T-helper 9 cell (primary cell): ENCODE data around the gene FSIP1.

Experiments
- DNase-seq: peaks from one replicate; pipeline ENCODE4 v3.0.0-alpha.2; 2020

The FSIP1 gene

DNA sequence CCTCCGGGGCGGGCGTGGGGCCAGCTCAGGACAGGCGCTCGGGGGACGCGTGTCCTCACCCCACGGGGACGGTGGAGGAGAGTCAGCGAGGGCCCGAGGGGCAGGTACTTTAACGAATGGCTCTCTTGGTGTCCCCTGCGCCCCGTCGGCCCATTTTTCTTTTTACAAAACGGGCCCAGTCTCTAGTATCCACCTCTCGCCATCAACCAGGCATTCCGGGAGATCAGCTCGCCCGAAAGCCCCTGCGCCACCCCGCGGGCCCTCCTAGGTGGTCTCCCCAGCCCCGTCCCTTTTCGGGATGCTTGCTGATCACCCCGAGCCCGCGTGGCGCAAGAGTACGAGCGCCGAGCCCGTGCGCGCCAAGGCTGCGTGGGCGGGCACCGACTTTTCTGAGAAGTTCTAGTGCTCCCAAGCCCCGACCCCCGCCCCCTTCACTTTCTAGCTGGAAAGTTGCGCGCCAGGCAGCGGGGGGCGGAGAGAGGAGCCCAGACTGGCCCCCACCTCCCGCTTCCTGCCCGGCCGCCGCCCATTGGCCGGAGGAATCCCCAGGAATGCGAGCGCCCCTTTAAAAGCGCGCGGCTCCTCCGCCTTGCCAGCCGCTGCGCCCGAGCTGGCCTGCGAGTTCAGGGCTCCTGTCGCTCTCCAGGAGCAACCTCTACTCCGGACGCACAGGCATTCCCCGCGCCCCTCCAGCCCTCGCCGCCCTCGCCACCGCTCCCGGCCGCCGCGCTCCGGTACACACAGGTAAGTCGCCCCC lies 202.0 kb downstream of the FSIP1 start, which contains the start of gene THBS1:
TSS of gene THBS1 (plus strand) at position 595 of the 757 bp plus-strand sequence. CDS start 779 bp downstream, outside the sequence.
- DNase-seq = peak; percentile 18

DNA sequence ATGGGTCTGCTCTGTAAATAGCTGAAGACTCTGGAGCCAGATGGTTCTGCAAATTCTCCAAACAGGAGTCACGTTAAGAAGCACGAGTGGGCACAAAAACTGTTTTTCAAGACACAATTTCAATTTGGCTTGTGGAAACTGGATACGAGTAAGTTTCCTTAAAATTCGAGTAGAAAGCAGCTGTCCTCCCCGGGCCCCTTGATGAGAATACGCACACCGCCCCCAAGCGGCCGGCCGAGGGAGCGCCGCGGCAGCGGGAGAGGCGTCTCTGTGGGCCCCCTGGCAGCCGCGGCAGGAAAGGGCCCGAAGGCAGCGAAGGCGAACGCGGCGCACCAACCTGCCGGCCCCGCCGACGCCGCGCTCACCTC lies 202.5 kb downstream of the FSIP1 start:
- peak; percentile 89 for DNase-seq

DNA sequence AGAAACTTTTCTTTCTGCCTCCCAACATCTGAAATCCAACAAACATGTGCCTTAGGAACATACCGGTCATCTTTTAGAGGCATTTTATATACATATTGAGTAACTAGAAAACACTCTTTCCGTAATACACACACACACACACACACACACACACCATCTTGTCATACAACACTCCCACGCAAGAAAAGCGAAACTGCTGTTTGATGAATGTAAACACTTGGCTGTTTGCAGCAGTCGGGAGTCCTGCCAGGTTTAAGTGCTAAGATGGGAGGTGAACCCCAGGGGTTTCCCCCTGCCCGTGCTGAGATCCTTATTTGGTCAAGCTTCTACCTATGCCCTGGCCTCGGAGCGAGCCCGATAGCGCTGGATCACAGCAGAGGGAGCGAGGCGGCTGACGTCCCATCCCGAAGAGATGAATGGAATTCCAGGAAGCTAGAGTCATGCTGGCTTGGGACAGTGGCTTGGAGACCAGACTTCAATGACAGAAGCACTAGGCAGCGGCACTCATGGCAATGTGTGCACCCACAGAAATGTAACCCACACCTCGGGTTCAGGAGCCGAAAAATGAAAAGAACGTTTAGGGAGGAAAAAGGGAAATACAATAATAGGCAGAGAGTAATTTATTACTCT lies 203.0 kb downstream of the FSIP1 start:
- DNase-seq = no peak

DNA sequence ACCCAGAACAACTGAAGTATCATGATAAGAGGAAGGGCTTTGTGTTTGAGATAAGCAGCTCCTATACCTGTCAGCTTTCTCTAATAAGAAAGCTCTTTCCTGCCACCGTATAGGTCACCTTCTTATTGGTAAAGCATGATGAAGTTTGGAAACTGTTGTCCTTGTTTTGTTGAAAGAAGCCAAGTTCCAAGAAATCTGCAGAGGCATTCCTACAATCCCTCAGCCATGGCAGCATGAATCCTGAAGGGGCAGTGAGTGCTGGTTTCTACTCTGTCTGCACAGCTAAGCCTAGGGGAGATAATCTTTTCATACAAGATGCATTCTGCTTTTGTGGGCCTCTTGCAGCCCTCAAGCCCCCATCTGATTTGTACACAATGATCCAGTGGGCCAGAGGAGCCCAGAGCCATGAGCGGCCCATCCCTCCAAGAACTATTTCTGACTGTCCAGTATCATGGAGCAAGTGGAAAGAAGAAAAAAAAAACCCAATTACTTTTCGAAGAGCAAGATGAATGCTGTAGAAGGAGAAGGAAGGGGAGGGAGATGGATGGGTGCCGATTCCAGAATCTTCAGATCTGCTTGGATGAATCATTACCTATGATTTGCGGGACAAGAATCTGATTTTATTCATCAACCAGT lies 203.7 kb downstream of the FSIP1 start:
- DNase-seq = no peak

DNA sequence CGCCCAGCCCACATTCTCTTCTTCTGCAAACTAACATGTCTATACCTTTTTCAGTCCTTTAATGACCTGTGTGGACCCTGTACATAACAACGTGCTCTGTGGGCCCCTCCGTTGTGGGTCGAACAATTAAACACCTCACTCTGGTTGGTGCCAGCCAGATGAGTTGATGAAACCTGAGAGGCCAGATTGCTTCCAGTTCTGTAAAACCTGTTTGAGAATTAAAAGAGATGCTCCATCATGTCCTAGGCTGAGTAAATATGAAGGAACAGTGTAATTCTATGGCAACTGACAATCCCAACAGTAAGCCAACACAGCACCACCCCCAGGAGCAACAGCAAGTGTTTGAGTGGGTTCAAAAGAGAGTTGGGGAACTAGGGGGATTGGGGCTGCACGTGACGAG lies 207.5 kb downstream of the FSIP1 start:
- DNase-seq = no peak

DNA sequence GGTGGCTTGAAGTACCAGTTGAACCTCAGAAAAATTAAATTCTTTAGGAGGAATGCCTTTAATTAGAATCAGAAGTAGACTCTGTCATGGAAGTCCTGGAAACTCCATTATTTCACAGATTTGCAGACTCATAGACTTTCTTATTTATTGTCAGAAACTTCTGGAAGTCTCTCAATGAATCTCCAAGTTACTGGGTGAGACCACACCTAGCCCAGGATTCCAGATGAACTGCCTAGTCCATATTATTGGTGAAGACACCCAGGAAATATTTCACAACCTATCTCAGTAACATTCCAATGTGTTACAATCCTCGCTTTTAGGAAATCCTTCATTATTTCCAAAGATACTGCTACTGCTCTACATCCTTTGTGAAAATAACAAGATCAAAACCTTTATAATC lies 208.2 kb downstream of the FSIP1 start:
- no peak for DNase-seq

DNA sequence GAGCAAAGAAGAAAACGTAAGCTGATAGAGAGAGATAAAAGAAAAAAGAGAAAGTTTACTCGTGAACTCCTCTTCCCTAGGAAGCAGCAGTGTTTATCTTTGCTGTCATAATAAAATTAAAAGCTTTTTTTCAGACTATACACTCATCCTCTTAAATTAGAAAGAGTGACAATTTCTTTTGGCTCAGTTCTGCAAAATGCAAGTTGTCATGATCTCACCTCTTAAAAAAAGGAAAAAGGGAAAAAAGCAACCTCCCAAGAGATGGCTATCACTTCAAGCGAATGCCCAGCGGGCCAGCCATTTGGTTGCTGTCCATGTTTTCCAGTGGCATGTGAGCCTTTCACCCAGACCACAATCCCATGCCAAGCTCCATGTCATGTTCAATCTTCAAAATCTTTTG lies 208.8 kb downstream of the FSIP1 start:
- no peak for DNase-seq

DNA sequence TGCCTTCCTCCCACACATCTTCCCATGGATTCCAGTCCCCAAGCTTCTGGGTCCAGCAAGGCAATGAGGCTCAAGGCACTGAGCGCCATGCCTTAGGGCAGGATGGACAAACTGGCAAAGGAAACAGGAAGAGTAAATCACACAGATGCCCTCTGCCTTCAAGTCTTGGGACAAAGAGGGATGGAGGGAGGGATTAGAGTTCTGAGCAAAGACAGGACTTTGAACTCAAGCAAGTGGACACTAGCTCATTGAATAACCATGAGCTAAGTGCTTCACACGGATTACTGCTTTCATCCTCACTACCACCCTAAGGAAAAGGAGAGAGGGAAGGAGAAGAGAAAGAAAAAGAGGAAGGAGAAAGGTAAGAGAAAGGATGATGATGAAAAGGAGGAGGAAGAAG lies 209.4 kb downstream of the FSIP1 start:
- DNase-seq = no peak

DNA sequence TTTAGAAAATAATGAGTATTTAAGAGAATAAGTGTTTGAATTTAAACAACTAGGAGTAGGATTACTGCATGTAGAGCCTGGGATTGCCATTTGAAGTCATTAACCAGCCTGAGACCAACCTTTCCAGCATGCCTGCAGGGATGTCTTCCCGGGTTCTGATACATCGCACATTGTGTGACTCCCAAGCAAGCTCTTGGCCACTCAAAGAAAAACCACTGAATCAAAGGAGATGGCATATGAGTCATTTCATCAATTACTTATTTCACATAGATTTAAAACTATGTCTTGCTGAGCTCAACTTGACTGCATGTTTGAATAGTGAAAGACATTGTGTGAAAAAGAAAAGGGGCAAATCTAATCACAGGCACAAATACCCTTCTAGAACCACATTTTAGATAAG lies 216.8 kb downstream of the FSIP1 start:
- DNase-seq = no peak

DNA sequence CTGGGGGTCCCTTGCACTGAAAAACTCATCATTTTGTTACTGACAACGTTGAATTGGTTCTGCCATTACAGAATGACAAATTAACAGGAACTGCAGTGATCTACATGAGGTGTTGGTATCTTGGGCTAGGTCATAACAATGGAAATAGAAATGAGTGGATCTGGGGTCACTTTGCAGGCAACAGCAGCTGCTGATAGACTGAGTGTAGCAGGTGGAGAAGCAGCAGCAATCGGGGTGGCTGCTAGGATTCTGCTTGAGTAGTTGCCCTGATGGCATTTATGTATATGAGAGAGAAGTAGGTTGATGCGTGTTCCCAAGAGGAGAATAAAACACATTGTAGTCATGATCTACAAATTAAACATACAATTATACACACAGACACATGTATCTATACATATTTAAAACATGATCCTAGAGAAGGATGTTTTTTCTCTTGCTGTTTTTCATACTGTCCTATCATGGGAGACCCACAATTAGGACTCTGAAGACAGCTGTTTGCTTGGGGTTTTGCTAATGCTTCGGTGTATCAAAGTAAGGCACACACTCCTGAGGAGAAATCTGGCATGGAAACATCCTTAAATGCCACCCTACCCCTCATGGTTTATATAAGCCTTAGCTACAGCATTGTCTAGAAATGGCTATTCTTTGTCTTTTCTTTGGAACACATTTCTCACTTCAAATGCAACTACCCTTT lies 217.5 kb downstream of the FSIP1 start:
- DNase-seq = no peak

DNA sequence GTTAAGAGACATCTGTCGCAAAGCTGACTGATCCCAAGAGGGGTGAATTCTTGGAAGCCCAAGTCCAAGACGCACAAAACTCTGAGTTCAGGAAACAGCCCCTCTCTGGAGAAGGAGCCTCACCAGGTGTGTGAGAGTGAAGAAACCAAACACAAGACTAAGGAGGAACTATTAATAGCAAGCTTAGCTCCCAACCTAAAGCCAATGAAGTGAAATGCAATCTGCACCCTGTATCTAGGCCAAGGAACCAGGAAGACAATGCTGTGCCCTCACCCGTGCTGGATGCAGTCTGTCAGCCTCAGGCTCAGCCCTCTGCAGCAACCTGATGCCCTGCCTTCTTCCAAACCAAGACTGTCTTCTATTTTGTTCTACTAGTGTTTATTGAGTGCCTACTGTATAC lies 224.2 kb downstream of the FSIP1 start:
- DNase-seq = no peak

DNA sequence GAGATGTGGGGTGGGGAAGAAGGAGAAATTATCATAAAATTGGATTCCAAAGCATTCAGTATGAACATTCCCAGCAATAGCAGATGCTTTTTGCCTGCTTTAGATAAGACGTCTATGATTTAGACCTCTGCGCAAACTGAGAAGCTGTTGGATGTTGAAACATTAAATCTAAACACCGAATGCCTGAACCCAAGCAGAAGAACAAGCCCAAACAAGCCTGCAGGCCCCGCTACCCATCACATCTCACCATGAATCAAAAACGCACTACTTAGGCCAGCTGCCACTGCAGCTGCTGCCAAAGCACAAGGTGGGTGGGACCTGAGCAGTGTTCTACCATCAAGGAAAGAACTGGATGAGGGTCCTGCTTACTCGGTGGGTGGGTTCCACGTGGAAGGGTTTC lies 226.2 kb downstream of the FSIP1 start:
- DNase-seq = no peak

DNA sequence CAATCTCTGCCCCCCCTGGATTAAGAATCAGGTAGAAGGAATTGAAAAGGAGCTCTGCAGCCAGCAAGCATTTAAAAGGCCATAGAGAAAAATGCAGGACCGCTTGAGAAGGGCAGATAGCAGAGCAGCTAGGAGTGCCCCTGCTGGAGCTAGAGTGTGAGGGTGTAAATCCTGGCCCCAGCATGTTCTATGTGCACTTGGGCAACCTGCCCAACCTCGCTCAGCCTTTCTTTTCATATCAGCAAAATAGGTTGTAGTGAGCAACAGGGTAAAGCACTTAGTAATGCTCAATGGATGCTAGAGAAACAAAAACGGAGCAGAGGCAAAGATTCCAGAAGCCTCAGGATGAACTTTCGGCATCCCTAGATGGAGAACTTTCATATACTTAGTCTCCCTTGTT lies 226.8 kb downstream of the FSIP1 start:
- DNase-seq = no peak

DNA sequence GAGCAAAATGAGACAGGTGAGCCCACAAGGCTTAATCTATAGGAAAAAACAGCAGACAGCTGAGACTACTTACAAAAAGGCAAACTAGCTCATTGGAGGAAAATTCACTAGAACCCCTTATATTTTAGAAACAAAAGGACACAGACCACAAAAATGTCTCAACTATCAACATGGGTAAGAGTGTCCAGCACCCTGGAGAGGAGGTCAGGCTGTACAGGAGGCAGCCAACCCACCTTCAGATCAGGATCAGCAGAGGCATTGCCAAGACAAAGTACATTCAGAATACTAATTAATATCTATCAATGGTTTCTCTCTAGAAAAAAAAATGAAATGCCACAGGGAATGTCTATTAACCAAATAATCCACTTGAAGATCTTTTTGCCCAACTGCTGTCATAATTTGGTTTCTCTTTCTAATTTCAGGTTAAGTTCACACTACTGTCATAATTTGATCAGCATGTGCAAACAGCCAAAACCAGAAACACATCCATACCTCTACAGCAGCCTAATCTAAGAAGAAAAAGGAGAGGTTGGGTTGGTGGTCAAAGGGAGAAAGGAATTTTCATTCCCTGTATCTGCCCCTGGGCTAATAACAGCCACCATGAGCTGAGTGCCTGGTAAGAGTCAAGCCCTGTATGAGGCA lies 227.8 kb downstream of the FSIP1 start:
- DNase-seq = no peak

DNA sequence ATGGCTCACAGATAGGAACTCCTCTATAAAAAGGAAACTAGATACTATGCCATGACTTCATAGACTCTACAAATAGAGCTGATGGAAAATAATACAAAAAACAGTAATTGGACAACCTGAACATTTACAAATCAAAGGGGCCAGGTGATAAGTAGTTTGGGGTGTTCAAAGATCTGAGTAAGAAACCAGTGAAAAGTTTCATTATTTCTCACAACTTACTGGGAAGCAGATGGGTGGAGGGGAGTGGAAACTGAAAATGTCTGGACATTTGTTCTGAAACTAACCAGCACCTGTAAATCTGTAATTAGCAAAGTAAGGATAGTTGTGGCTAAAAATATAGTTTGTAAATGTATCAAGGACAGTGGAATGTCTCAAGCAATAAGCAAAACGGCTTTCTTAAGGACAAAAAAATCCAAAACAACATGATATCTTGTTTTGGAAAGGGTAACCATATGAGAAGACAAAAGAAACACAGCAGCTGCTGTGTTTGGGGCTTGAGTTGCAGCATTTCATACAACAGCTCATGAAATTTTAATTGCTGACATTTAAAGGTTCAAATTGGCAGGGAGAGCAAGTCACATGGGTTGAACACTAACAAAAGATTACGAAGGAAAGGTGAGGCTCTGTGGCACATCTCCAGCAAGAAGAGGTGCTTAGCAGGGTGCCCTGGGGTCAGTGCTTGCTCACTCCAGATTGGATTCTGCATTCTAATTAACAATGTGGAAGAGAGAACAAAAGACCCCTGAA lies 228.5 kb downstream of the FSIP1 start:
- DNase-seq = no peak

DNA sequence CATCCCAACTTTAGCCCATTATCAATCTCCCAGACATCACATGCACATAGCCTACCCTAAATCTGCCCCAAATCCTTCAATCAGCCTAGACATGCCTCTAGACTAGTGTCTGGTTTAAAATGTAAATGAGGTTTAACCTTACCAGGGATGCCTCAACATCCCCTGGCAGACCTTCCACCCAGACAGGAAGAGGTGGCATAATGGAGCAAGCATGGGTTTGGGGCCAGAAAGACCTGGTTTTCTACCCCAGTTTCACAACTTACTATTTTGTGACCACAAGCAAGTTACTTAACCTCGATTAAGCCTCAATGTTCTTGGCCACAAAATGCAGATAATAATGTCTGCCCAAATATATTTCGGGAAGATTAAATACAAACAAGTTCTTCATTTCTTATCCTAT lies 230.1 kb downstream of the FSIP1 start:
- no peak for DNase-seq

DNA sequence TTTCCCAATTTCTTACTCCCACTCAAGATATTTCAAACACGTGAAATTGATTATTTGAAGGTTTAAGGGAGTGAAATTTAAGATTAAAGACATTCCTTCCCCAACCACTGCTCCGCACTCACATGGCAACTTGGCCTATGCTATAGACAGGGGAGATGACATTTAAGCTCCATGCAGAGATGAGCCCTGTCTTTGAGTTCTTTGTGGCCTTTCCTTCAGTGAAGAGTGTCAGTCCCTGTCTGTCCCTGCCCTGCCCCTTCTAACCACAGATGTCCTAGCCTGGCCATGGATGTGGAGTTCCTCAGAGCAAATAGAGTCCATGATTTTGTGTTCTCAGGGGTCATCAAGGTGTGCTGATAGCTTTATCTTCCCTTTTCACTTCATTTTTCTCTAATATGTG lies 231.2 kb downstream of the FSIP1 start:
- DNase-seq = no peak
